22Rv1 (cell line): ENCODE results near the gene ENGASE.

Experiments
- ZFX ChIP-seq: fragments of 450-650 bp; IDR thresholded peaks from 2 replicates; pipeline ENCODE4 v1.6.1; 2017; ENCODE audit warnings: antibody characterized with exemption, borderline replicate concordance
- TF ChIP-seq, protein P1 (sequence below): fragments of 450-650 bp; IDR thresholded peaks from 2 replicates; pipeline ENCODE4 v1.5.1; 2017; ENCODE audit warnings: mild to moderate bottlenecking

DNA sequence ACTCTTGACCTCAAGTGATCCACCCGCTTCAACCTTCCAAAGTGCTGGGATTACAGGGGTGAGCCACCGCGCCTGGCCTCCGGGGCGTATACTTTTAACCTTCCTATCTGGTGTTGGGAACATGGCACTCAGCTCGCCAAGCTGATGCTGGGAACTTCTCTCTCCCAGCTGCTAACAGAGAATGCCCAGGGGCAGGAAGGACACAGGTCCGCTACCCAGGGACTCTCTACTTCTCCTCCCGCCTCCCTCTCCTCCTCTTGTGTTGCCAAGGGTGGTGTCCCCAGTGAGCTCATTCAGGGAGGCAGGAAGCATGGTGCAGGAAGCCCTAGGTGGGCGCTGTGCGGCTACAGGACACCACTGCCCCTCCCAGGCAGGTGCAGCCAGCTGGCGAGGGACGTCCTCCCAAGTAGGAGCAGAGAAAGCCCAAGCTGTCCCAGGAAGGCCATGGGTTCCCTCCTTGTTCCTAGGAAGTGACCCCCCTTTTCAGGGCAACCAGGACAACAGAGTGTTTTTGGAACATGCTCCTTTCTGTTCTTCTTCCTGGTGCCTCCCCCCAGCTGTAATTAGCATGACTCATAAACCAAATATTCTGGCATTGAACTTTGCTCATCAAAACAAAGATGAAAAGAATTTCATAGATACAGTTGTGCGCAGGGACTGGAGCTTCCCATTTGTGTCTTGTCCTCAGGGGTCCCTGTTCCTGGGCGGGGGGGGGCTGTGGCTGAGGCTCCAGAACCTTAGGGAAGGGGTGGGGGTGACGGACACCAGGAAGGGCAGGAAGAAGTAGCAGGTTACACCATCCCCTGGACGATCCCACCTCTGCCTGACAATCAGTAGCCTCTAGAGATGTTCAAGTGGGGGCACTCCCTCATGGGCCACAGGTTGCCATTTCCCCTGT is 48.0 kb upstream of the ENGASE start:
- TF ChIP-seq, protein P1, sequence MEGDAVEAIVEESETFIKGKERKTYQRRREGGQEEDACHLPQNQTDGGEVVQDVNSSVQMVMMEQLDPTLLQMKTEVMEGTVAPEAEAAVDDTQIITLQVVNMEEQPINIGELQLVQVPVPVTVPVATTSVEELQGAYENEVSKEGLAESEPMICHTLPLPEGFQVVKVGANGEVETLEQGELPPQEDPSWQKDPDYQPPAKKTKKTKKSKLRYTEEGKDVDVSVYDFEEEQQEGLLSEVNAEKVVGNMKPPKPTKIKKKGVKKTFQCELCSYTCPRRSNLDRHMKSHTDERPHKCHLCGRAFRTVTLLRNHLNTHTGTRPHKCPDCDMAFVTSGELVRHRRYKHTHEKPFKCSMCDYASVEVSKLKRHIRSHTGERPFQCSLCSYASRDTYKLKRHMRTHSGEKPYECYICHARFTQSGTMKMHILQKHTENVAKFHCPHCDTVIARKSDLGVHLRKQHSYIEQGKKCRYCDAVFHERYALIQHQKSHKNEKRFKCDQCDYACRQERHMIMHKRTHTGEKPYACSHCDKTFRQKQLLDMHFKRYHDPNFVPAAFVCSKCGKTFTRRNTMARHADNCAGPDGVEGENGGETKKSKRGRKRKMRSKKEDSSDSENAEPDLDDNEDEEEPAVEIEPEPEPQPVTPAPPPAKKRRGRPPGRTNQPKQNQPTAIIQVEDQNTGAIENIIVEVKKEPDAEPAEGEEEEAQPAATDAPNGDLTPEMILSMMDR, result no peak
- no peak for TF ChIP-seq ZFX
